CD4-positive, alpha-beta T cell treated with Interleukin-17A for 1 hour (primary cell): Measurements from ENCODE around the gene PARK7.

Experiments
- DNase-seq: peaks from one replicate; pipeline ENCODE4 v3.0.0-alpha.2; 2020

Gene PARK7

DNA sequence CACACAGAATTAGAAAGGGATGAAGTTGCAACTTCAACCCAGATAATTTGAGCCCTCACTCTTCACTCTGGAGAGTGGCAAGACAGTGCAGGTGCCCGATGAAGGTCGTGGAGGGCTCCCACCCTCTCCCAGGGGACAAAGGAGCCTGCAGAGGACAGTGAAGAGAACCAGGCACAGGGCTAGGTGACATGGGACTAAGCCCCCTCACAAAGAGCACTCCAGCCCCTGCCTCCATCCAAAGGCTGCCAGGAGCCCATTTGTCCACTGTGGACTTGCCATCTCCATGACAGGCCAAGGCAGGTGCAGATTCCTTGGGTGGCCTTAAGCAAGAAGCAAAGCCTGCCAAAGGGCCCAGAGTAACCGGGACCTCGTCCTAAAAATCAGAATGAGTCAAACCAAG lies 49.5 kb downstream of the PARK7 start:
- DNase-seq, result no peak

DNA sequence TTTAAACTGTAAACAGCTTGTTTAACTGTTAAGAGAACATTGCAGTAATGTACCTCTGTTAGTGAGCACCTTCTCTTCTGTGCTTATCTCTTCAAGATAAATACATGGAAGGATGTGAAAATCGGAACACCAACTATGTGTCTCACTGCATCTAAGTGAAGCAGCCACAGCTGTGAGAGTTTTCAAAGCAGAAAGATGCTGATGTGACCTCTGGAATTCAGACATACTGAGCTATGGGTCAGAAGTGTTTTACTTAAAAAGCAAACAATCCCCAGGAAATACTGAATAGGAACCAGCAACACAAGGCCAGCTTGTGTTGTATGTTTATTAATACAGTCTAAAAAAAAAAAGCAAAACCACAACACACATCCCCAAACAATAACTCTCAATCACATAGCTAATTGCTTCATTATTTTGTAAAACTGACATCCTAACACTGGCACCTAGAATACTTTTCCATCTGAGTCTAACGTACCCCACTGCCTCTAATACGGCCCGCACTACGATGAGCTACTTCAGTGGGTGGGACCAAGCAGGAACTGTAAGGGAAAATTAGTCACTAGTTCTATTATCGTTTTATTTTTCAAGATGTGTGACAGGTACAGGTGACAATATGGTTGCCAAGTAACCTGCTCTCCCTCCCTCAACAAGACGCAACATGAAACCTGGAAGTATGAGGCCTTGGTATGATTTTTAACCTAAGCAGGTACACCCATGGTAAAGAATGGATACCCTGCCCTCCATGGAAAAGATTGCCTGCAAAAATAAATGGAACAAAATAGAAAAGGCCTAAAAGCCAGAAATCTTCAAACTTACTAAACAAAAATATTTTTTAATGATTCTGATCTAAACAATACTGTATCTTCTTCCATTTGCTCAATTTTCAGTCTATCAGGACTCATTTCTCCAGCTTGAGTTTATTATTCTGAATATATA lies 50.7 kb downstream of the PARK7 start:
- no peak for DNase-seq

DNA sequence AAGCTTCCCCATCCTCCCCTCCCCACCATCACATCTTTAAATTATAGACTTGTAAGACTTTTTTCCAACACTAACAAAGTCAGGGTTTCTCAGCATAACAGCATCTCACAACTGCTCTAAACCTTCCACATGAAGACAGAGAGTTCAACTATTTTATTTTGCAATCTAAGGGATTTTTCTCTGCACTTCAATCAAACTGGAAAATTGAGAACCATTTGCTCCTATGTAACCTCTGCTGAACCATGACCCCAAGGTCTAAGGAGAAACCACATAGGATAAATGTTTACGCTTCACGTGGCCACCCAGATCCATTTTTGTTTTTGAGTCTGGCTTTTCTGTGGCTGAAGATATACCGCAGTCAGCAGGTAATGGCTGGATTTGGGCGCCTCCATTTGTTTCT lies 51.4 kb downstream of the PARK7 start:
- no peak for DNase-seq

DNA sequence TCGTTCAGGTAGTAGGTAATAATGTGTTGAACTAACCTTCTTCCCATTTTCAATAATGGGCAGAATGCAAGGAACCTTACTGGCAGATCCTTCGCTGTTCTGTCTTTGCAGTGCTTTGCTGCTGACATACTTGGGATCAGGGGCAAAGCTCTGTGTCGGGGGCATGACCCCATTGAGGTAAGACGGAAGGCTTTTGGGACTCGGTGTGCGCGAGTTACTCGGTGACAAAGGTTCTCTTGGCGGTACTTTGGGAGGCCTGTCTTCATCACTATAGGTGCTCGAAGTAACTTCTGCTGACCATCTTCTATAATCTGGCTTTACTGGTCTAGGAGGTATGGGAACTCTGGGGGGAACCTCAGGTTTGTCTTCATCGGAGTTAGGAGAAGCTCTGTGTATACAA lies 51.9 kb downstream of the PARK7 start:
- no peak for DNase-seq

DNA sequence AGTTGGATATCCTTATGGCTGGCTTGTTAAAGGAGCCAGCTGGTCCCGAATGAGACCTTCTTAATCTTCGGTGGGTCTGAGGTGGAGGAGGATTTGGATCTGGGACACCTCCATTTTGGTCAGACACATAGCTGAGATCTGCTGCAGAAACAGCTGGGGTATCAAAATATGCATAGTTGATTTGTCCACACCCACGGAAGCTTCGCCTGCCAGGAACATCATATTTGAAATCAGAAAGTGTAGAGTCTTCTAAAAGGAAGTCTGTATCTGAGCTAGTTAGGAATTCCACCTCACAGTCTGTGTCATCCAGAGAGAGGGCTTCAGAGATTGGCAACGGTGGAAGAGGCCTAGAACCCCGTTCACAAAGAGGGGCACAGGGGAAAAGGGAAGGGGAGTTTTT lies 52.3 kb downstream of the PARK7 start:
- no peak for DNase-seq

DNA sequence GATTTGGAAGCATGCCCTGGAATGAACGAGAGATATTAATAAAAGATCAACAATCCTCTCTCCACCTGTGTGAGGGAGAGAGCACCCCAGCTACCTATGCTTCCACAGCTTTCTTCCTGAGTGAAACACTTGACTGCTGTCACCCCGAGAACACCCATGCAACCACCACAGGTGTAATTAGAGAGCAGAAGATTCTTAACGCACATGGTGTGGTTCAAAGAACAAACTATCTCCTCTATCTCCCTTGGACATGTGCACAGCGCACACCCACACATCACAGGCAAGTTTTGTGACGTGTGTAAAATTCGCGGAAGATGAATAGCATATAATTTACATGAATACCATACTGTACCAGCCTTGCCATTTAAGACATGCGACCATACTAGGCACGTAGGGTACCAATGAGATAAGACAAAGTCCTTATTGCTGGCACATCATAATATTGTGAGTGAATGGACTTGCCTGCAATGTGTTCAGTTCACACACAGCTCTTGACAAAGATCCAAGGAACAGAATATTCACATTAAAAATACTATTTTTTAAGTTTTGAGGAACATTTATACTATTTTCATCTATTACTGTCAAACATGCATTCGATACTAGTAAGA lies 53.0 kb downstream of the PARK7 start:
- DNase-seq, result no peak

DNA sequence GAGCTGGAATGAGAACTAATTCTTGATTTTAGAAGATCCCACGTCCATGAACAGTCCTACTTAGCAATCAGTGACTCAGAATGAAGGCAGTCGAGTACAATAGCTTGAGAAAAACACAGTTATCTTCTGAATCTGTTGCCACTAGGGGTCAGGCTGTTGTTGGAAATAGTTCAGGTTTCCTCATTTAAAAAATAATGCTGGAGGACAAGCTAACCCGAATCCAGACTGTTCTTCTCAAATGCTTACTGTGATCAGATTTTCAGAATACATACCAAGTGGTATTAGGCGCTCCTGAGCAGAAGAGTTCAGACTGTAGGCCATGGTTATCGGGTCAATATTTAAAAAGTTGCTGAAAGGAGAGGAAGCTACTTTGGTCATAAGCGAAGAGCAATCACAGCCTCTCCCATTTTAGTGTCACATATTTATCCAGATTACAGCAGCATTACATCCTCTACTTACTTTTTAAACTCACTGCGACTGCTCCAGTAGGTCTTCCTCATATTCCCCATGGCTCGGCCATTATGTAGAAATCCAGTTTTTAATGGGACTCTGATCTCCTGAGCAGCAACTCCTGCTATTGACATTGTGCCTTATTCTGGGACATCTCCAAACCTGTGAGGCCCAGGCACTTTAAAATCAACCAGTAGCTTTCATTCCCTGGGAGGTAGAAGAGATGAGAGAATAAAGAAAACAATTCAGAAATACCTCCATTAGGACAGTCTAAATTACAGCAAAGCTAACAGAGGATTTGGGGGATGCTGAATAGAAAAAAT lies 53.7 kb downstream of the PARK7 start:
- peak; percentile 69 for DNase-seq

DNA sequence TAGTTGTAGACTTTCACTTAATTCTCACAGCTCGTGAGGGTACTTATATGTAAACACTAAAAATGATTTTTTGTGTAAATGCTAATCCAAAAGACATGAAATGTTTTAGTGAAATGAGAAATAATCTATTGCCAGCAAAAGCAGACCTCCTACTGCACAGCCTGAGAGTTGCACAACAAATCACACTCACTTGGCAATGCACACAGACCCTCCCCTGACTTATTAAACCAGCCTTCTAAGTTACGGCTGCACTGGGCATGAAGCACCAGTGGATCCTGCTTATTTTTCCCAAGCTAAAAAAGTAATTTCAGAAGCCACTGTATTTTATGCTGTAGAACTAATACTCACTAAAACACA lies 54.3 kb downstream of the PARK7 start:
- DNase-seq, result no peak

DNA sequence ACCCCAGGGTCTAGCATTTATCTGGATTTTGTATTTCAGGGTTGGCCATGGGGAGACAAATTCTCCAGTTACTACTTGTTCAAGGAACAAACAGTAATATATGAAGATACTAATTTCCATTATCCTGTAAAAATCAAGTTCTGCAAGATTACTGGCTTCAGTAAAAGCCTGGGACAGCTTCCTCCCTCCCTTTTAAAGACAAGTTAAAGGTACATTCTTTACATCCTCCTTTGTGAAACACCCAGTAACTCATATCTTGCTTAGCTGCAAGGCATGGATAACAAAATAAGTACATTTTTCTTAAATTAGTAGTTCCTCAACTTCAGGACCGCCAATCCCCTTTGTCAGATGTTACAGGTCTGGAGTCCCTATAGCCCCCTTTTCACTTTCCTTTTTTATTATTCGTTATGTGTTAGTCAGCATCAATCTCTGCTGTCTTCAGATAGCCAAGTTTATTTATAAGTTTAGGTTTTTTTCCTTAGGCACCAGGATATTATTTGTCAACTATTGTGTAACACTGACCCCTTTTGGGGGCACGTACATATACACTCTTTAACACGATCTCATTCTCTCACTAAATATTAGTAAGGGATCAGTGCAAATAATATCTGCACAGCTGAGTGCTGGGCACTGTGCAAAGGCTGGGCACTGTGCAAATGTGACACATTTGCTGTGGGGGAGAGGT lies 54.8 kb downstream of the PARK7 start:
- DNase-seq, result no peak

DNA sequence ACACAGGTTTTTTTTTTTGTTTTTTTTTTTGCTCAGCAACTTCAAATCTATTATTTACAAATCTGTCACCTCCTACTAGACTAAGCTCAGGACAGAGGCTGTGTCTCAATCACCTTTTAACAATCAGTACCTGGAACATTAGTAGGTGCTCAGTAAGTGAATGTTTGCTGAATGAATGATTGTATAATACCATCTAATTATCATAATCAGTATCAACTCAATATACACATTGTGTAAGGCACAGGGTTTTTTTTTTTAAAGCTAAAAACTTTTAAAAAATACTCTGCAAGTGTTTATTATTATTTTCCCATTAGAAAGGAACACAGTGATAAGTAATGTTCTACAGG lies 55.4 kb downstream of the PARK7 start:
- no peak for DNase-seq

DNA sequence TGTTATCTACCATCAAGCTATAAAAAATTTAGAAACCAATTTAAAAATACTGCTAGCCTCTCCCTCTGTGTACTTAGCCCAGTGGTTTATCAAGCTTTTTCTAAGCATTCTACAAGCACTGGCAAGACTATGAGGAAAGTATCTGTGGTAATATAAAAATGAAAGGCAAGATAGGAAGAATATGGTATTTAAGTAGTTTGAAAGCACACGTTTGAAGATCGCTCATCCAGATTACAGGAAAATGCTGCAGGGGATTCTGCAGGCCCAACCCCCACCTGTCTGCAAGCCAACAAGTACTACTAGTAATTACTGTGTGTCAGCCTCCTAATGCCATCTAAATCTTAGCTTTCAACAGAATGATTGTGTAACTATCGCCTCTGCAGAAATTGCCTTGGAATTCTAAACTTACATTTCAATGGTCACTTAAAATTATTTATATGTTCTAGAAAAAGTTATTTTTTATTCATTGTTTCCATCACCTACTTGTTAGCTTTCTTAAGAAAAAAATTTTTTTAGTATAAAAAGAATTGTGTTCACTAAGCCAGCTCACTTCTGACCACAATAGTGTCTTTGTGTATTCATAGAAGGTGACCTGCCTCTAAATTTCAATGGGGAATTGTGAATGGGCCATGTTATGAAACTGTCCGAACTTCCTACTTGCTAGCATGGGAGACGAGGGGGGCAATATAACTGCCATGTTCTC lies 56.1 kb downstream of the PARK7 start:
- DNase-seq, result no peak

DNA sequence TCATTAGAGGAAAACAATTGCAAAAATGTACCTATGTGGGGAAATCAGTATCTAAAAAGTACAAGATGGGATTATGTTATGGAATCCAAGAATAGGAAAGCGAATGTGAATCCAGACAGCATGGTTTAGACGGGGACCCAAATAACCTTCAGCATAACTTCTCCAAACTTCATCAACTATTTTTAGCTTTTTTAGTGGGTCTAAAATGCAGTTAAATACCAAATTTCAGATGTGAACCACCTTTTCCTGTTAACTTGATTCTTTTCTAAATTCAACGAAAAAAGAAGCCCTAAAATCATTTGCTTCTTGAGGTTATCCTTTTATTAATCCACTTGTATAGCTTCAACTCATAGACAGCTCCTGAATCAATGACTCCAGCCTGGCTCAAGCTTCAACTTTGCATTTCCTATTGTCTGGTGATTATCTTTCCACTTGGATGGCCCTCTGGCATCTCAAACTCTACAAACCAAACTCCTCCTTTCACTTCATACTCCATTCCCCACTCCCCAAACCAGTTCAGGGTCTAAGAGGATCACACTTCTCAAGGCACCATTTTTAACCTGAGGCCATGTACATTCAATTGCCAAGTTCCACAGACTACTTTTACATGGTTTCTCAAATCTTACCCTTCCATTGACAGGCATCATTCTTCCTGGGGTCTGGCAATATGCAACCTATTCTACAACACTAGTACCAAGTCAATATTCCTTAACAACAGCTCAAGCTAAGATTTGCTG lies 57.1 kb downstream of the PARK7 start:
- no peak for DNase-seq

DNA sequence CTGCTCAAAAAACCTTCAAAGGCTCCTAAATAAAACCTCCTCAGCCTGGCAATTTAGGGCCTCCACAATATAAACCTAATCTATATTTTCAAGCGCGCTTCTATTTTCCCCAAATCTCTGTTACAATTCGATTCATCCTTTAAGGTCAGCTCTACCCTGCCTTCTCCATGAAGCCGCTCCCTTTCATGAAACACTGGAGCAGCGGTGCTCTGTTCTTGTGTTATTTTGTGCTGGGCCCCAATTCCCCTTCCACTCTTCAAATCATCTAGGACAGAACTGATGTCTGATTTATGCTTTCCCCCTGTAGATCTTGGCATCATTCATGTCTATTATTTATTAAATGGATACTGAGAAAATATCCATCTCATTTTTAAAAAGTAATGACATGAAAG lies 57.7 kb downstream of the PARK7 start:
- no peak for DNase-seq

DNA sequence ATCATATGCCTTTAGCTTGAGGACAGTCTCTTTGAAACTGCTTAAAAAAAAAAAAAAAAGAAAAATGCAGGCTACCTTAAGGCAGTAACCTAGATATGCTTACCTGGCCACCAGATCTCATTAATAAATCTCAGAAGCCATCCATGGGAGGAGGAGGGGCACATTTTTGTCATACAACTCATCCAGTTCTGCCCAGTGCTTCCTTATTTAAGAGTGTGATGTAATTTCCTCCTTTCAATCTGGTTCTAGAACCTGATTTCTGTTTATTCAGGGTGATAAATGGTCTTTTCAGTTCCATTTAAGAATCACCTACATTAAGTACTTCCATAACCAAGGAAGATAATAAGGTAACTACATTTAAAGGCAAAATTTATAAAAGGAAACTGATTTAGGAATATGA lies 58.5 kb downstream of the PARK7 start:
- no peak for DNase-seq

DNA sequence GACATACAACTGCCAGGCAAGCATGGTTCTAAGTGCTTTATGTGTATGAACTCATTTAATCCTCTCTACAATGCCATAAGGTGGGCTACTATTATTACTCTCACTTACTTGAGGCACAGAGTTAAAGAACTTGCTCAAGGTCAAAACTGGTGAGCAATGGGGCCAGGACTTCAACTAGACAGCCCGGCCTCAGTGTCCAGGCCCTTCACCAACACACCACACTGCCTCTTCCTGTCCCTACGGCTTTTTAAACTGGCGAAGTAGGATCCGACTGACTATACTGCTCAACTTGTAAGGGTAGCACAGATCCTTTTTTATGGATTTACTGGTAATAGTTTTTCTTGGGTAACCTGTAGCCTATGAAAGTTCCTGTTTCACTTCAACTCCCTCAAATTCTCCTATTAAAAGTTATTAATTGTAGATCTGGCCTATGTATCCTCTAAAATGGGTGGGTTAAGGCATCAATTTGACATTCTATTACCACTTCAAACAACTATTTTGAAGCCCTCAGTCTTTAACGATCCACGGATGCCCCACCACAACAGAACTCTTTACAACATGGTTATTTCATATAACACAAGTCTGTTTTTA lies 60.3 kb downstream of the PARK7 start:
- no peak for DNase-seq

DNA sequence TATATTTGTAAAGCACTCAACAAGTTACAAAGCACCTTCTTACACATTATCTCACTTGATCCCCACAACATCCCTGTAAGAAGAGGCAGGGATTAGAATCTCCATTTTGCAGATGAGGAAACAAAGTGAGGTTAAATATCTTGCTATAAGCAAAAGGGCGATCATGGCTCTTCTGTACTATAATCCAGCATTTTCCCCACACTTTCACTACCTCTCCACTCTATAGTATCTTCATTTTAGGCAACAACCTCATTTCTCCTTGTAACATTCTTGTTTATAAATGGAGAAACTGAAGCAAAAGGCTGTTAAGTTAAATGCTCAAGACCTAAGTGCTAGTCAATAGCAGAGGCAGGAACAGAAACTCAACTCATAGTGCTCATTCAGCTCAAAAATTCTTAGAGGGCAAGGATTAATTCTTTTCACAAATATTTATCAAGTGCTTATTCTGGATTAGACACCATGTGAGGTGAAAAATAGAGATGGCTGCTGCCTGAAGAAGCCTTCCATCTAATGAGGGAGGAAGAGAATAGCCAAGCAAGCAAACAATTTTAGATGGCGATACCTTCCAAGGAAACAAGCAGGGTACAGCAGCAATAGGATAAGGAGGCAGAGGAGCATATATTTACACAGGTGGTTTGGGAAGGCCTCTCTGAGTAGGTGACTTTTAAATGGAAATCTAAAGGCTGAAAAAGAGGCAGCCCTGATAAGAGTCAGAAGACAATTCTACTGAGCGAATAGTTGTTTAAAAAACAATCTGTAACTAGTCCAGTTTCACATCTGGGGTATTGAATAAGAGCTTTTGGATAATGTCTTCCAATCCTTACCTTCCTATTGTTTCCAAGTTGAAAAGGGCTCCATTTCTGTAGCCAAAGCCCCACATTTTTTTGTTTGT lies 61.1 kb downstream of the PARK7 start:
- no peak for DNase-seq

DNA sequence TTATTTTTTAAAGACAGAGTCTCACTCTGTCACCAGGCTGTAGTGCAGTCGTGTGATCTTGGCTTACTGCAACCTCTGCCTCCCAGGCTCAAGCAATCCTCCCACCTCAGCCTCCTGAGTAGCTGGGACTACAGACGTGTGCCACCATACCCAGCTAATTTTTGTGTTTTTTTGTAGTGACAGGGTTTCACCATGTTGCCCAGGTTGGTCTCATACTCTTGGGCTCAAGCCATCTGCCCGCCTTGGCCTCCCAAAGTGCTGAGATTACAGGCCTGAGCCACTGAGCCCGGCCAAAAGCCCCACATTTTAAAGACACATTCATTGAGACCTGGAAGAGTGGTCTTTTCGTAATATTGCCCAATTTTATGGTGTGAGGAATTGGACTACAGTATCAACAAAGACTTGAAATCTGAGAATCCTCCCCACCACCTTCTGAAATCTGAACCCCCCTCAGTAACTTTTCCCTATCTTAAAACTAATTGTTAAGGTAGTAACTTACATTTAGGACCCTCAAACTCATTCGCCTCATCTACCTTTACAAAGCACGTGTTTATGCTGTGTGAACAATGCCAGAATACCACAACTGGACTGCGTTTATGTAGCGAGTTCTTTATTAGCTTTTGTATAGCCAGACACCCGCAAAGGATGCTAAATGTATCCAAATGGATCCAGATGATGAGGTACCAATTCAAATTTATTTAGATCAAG lies 61.9 kb downstream of the PARK7 start:
- no peak for DNase-seq

DNA sequence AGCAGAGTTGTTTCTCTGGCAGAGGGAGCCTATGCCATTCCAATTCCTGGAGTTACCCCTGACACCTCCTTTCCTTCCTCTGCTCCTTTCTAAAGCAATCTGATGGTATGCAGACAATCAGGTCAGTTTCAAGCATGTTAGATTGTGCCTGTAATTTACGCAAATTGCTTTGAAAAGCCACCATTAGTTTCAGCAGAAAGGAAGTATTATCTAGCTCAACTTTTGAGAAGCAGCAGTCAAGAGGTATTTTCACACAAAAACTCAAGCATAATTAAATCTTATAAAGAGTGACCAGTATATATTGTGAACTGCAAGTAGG lies 62.4 kb downstream of the PARK7 start:
- no peak for DNase-seq

DNA sequence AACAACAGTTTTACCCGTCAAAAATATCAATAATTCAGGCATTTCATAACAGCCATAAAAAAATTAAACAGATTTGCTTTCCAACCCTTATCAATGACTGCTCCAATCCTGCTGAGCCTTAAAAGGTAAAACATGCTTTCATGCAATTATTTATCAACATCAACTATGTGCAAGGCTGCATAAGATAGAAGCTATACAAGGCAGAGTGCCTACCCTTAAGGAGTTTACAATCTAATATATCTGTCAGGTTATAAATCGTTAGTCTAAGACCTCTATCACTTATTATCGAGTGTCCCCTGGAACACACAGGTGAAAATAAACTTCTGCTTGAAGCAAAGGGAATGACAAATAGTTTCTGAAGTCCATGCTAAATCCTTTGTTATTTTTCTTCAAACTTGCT lies 62.8 kb downstream of the PARK7 start:
- no peak for DNase-seq

DNA sequence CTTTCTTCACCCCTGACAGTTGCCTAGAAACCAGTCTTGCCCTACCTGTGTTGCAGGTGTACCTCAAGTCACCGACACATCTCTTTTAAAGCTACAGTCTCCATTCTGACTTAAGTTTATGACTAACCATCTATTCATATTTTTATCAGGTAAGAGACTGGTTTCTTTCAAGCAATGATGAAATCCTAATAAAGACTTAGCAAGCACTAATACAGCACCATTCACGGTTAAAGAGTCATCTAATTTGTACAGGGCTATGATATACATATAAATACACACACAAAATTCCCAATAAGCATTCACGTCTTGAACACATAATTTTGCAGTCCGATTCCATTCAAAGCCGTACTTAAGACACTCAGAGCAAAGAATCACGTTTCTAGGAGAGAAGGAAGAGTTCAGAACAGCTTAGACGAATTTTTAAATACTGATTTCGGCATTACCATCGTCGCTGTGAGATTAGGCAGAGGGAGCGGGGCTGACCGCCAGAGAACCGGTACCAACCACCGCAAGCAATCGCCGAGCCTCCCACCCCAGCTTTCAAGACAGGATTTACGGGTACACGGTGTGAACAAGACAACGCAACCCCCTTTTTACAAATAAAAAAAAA lies 63.7 kb downstream of the PARK7 start:
- no peak for DNase-seq
